HCT116 (cell line): ENCODE results near the gene PDPK1. TPM values are rescaled to one million over a fixed set of nuclear protein-coding genes. Genes with fewer than 3 reads are reported as not detected.

Source experiments
- ATAC-seq: fragments of 200-7000 bp; cut with Tn5 transposase; 2 replicates; pipeline ENCODE4 v1.9.1; 2020; ENCODE audit warnings: mild to moderate bottlenecking, moderate library complexity
- BruUV-seq: library from RNA; stranded (reverse); fragments of 400-500 nt; replicated peaks from 2 replicates; lab custom pipeline; 2021; lab: Mats Ljungman, UMichigan
- CTCF ChIA-PET: fragments of 300-600 bp; sonication (Branson Sonifier 250); formaldehyde crosslinking; loops from one replicate; lab custom pipeline; 2021; ENCODE audit warnings: antibody characterized with exemption; lab: Charles Lee
- POLR2A ChIA-PET: fragments of 300-600, 350-600 bp; sonication (Branson Sonifier 250); formaldehyde crosslinking; loops from one replicate; lab custom pipeline; 2021; ENCODE audit warnings: antibody characterized with exemption; lab: Charles Lee
- RAD21 ChIA-PET, 2 experiments: fragments of 300-600 bp; sonication (Branson Sonifier 250); formaldehyde crosslinking; loops; one replicate each; lab custom pipeline; 2023; ENCODE audit warnings: low total read pairs in 2 of 2; ENCODE audit not compliant: uncharacterized antibody in 2 of 2, unreplicated experiment in 2 of 2, low non-redundant PET in 1 of 2; lab: Charles Lee
- DNase-seq: peaks from one replicate; pipeline ENCODE4 v3.0.0-alpha.2; 2010; ENCODE audit warnings: low read depth, low spot score
- H2AFZ ChIP-seq: fragments of 200-600 bp; shearing (Covaris generic), sonication (generic); 2 replicates; pipeline ENCODE4 v1.6.1; 2017; ENCODE audit warnings: low read depth, mixed run types, mixed read lengths, antibody characterized with exemption, low read length; ENCODE audit not compliant: poor library complexity, severe bottlenecking
- H3K27ac ChIP-seq: 2 replicates; pipeline ENCODE4 v1.5.1; 2012; ENCODE audit warnings: low read depth, low read length
- H3K27me3 ChIP-seq: fragments of 200-600 bp; sonication (generic); 2 replicates; pipeline ENCODE4 v1.6.1; 2016; ENCODE audit warnings: mixed run types, low read length, mixed read lengths; ENCODE audit not compliant: insufficient read depth
- H3K36me3 ChIP-seq, 2 experiments: fragments of 200-500 bp in 1 of 2; fragments of 200-600 bp in 1 of 2; sonication (Bioruptor generic) in 1 of 2; sonication (generic) in 1 of 2; 2 replicates each; pipeline versions ENCODE4 v1.5.1 to v1.6.1; 2014 to 2016; ENCODE audit warnings: low read length in 2 of 2, inconsistent platforms in 1 of 2, mixed read lengths in 1 of 2, mixed run types in 1 of 2; ENCODE audit not compliant: insufficient read depth in 2 of 2, control insufficient read depth in 1 of 2
- H3K4me1 ChIP-seq, 2 experiments: fragments of 200-600 bp in 1 of 2; sonication (generic) in 1 of 2; 2 replicates each; pipeline versions ENCODE4 v1.5.1 to v1.6.1; 2012 to 2017; ENCODE audit warnings: low read length in 2 of 2, inconsistent platforms in 1 of 2, mild to moderate bottlenecking in 1 of 2, mixed read lengths in 1 of 2, mixed run types in 1 of 2, moderate library complexity in 1 of 2; ENCODE audit not compliant: insufficient read depth in 2 of 2, control insufficient read depth in 1 of 2
- H3K4me2 ChIP-seq: fragments of 200-600 bp; sonication (generic); 2 replicates; pipeline ENCODE4 v1.6.1; 2017; ENCODE audit warnings: mixed run types, low read length, mixed read lengths
- H3K4me3 ChIP-seq, 2 experiments: fragments of 200-600 bp in 1 of 2; sonication (generic) in 1 of 2; replicated peaks in 1 of 2; 2 replicates each; pipeline ENCODE4 v1.5.1; 2011 to 2016; ENCODE audit warnings: low read length in 2 of 2, control low read depth in 1 of 2, low read depth in 1 of 2, mild to moderate bottlenecking in 1 of 2, mixed read lengths in 1 of 2, mixed run types in 1 of 2
- H3K79me2 ChIP-seq: fragments of 200-600 bp; sonication (generic); 2 replicates; pipeline ENCODE4 v1.6.1; 2017; ENCODE audit warnings: mild to moderate bottlenecking, mixed run types, low read length, moderate library complexity, mixed read lengths; ENCODE audit not compliant: insufficient read depth
- H3K9ac ChIP-seq: fragments of 200-600 bp; sonication (generic); 2 replicates; pipeline ENCODE4 v1.6.1; 2016; ENCODE audit warnings: low read length, mixed read lengths
- H3K9me2 ChIP-seq: fragments of 200-600 bp; sonication (generic), shearing (Covaris generic); 2 replicates; pipeline ENCODE4 v1.6.1; 2017; ENCODE audit warnings: mixed run types, mild to moderate bottlenecking, moderate library complexity; ENCODE audit not compliant: insufficient read depth
- H3K9me3 ChIP-seq, 2 experiments: fragments of 200-500 bp in 1 of 2; fragments of 200-600 bp in 1 of 2; sonication (Bioruptor generic) in 1 of 2; sonication (generic) in 1 of 2; 2 replicates each; pipeline ENCODE4 v1.6.1; 2014 to 2017; ENCODE audit warnings: low read length in 2 of 2, mixed read lengths in 2 of 2, inconsistent platforms in 1 of 2, low read depth in 1 of 2, mild to moderate bottlenecking in 1 of 2, mixed run types in 1 of 2, moderate library complexity in 1 of 2; ENCODE audit not compliant: control insufficient read depth in 1 of 2, insufficient read depth in 1 of 2
- H4K20me1 ChIP-seq: fragments of 200-600 bp; sonication (generic), shearing (Covaris generic); 2 replicates; pipeline ENCODE4 v1.6.1; 2017; ENCODE audit warnings: mixed run types, mild to moderate bottlenecking, moderate library complexity; ENCODE audit not compliant: insufficient read depth
- CBX3 ChIP-seq: IDR thresholded peaks from 2 replicates; pipeline ENCODE4 v1.6.1; 2012; ENCODE audit warnings: low read depth
- CEBPB ChIP-seq: IDR thresholded peaks from 2 replicates; pipeline ENCODE4 v1.6.1; 2012; ENCODE audit warnings: low read depth
- EGR1 ChIP-seq: IDR thresholded peaks from 2 replicates; pipeline ENCODE4 v1.6.1; 2012; ENCODE audit warnings: low read depth
- EZH2phosphoT487 ChIP-seq: fragments of 200-600 bp; IDR thresholded peaks from 2 replicates; pipeline ENCODE4 v1.6.1; 2018; ENCODE audit warnings: antibody characterized with exemption, borderline replicate concordance
- JUND ChIP-seq: IDR thresholded peaks from 2 replicates; pipeline ENCODE4 v1.6.1; 2012
- POLR2AphosphoS5 ChIP-seq: IDR thresholded peaks from 2 replicates; pipeline ENCODE4 v1.6.1; 2011; ENCODE audit warnings: mild to moderate bottlenecking, low read depth, low read length, moderate library complexity
- REST ChIP-seq: IDR thresholded peaks from 2 replicates; pipeline ENCODE4 v1.6.1; 2012; ENCODE audit warnings: low read depth
- SIN3A ChIP-seq: IDR thresholded peaks from 2 replicates; pipeline ENCODE4 v1.6.1; 2012; ENCODE audit warnings: low read depth
- SP1 ChIP-seq: IDR thresholded peaks from 2 replicates; pipeline ENCODE4 v1.6.1; 2012; ENCODE audit warnings: low read depth
- ZFX ChIP-seq: fragments of 450-650 bp; IDR thresholded peaks from 2 replicates; pipeline ENCODE4 v1.6.1; 2017
- ZNF274 ChIP-seq: fragments of 200-500 bp; sonication (Bioruptor generic); IDR thresholded peaks from 2 replicates; pipeline ENCODE4 v1.6.1; 2014; ENCODE audit warnings: mild to moderate bottlenecking, low read depth, low read length, inconsistent platforms
- intact Hi-C: fragments of 100-400 bp; cut with micrococcal nuclease; formaldehyde crosslinking; loops from 2 replicates; pipeline ENCODE4 v1.10.0; 2022
- total RNA-seq: library from RNA; stranded (reverse); gene quantifications from one replicate; pipeline ENCODE4 v1.2.1, GENCODE V29; 2021; ENCODE audit not compliant: unreplicated experiment

The PDPK1 gene
- total RNA-seq, 1 experiment from 2014 or later, result 36.1 TPM

GRCh38 chr16:2496223-2497115 lies 41.4 kb upstream of the PDPK1 start:
- CTCF ChIA-PET, result no interaction called here
- intact Hi-C loops, result no loop called here

More at GRCh38 chr16:2496223-2497115, 41.4 kb upstream of the PDPK1 start:
- H3K27me3 ChIP-seq, result no peaks in the 10 kb centered on the region
- ChIA-PET RAD21 (no interaction called here), POLR2A (no interaction called here)
- peaks cover 7% of the 10 kb centered on the region; the same call in 1 of the 2 replicates for H3K79me2 ChIP-seq
- no peak overlapping the region for H3K9ac ChIP-seq
- H3K4me3 ChIP-seq, result no peak overlapping the region
- no peak overlapping the region for H2AFZ ChIP-seq
- TF ChIP-seq ZNF274 (no peak), CBX3 (no peak), POLR2AphosphoS5 (no peak), ZFX (no peak), REST (no peak), EZH2phosphoT487 (no peak), SP1 (no peak), EGR1 (no peak), JUND (no peak), CEBPB (no peak), SIN3A (no peak)
- TF ChIP-seq, all 23 proteins: peak for 0
- Histone ChIP-seq H3K9me3 (no peaks in the 10 kb centered on the region), H3K36me3 (no peaks in the 10 kb centered on the region), H3K4me1 (peaks cover under 1 to 2% of the 10 kb centered on the region in 2 experiments; a peak in 1 of 4 replicates), H3K27ac (no peak overlapping the region), H4K20me1 (no peaks in the 10 kb centered on the region), H3K9me2 (no peaks in the 10 kb centered on the region), H3K4me2 (no peak overlapping the region)
- ATAC-seq (no peak), DNase-seq (no peak)
- TSS peak; percentile 54 for BruUV-seq
